HUES64 (cell line): ENCODE measurements around the gene NDUFS6.
A peak's percentile ranks its signal among the peaks of the same experiment; 100 is the strongest.

Experiments
- H3K27ac ChIP-seq: 2 replicates; pipeline ENCODE4 v1.7.0; 2013; ENCODE audit warnings: low read depth, low read length, inconsistent platforms
- H3K27me3 ChIP-seq: 2 replicates; pipeline ENCODE4 v1.6.1; 2013; ENCODE audit warnings: mild to moderate bottlenecking, low read length; ENCODE audit not compliant: insufficient read depth
- H3K36me3 ChIP-seq: 2 replicates; pipeline ENCODE4 v1.6.1; 2013; ENCODE audit warnings: mild to moderate bottlenecking, low read length; ENCODE audit not compliant: insufficient read depth
- H3K4me1 ChIP-seq: 2 replicates; pipeline ENCODE4 v1.6.1; 2013; ENCODE audit warnings: mild to moderate bottlenecking, low read length, moderate library complexity; ENCODE audit not compliant: insufficient read depth
- H3K4me3 ChIP-seq: 2 replicates; pipeline ENCODE4 v1.5.1; 2013; ENCODE audit warnings: mild to moderate bottlenecking, low read length, moderate library complexity
- H3K9ac ChIP-seq: 2 replicates; pipeline ENCODE4 v1.6.1; 2013; ENCODE audit warnings: mild to moderate bottlenecking, low read depth, low read length
- H3K9me3 ChIP-seq: 2 replicates; pipeline ENCODE4 v1.6.1; 2013; ENCODE audit warnings: low read depth, low read length; ENCODE audit not compliant: insufficient read depth
- WGBS: fragments of 150-250, 120-280 bp; methylation state at CpG from one replicate; pipeline ENCODE4 v1.1.7; 2013; ENCODE audit warnings: missing lambda C conversion rate; 5-methylcytosine and 5-hydroxymethylcytosine counted together

The NDUFS6 gene

DNA sequence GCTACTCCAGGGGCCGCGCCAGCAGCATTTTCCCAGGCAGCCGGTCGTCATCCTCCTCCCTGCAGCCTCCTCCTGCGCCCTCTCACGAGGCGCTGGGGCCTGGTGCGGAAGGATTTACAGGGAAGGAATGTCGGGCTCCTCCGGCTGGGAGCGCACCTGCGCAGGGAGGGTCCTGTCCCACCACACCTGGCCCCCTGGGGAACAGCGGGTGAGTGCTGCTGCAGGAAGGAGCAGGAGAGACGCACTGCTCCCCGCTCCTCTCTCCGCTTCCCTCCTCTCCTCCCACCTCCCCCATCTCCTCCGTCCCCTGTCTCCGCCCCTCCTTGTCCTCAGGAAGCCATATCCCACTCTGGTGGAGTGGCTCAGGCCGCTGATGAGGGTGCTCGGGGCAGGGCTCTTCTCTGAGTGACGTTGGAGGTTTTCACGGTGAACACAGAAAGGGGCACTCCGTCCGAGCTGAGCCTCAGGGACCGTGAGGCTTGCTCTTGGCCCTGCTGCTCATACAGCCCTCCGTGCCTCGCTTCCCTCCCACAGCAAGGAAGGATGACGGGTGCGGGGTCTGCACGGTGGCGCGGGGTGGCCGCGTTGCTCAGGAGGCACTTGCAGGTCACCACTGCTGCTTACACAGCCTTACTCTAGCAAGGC lies 50.2 kb downstream of the NDUFS6 start:
- peak overlapping the region; percentile 46 for H3K4me3 ChIP-seq
- peaks cover 58% of the 10 kb centered on the region for H3K27me3 ChIP-seq

DNA sequence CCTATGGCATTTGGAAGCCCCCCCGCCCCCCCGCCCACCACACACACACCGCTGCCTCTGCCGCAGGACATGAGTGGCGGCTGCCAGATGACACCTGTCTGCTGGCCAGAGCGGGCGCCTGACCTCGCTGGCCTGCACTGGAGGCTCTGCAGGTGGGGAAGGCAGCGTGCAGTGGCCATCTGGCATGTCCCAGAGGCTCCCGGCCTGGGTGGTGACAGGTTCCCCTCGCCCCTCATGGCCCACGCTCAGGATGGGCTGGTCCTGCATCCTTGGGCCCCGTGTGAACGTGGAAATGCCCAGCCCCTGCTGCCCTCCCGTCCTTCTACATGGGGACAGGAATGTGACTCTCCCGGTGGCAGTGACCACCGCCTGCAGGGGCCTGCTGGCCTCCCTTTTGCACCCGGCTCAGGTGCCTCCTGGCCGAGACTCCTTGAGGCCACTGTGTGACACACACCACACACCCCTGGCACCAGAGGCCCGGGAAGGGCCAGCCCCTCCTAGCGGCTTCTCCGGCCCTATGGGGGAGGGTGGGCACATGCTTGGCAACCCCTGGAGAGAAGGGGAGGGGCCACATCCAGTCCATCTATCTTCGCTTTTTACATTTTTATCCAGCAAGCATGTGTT lies 51.2 kb downstream of the NDUFS6 start:
- H3K4me3 ChIP-seq = no peak overlapping the region
- no peaks in the 10 kb centered on the region for H3K4me1 ChIP-seq
- H3K36me3 ChIP-seq = no peaks in the 10 kb centered on the region
- 86% methylated on average over 20 of the region's 23 CpGs for WGBS
- no peak overlapping the region for H3K9ac ChIP-seq
- no peaks in the 10 kb centered on the region for H3K9me3 ChIP-seq
- no peak overlapping the region for H3K27ac ChIP-seq
- H3K27me3 ChIP-seq = peaks cover 56% of the 10 kb centered on the region

More for the DNA sequence above, 50.2 kb downstream of the NDUFS6 start:
- WGBS = 9% methylated on average over 33 of the region's 34 CpGs
- Histone ChIP-seq H3K9ac (no peak overlapping the region), H3K9me3 (no peaks in the 10 kb centered on the region), H3K4me1 (no peaks in the 10 kb centered on the region), H3K36me3 (no peaks in the 10 kb centered on the region), H3K27ac (no peak overlapping the region)

DNA sequence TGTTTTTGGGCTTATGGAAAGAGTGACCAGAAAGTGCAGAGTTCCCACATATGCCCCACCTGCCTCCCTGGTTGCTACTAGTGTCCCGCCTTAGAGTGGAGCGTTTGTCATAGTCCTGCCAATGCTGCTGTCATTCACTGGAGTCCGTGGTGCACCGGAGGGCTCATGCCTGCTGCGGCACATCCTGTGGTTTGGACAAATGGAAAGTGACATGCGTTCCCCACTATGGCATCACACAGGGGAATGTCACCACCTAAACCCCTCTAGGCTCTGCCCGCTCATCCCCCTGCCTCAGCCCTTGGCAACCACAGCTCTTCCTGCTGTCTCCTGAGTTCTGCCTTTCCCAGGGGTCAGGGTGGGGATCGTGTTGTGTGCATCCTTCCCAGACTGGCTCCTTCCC lies 52.3 kb downstream of the NDUFS6 start:
- Histone ChIP-seq H3K27me3 (peaks cover 53% of the 10 kb centered on the region), H3K4me1 (no peaks in the 10 kb centered on the region), H3K27ac (no peak overlapping the region), H3K9me3 (no peaks in the 10 kb centered on the region), H3K9ac (no peak overlapping the region), H3K4me3 (no peak overlapping the region), H3K36me3 (no peaks in the 10 kb centered on the region)
- WGBS = 89% methylated on average over 8 of the region's 8 CpGs

DNA sequence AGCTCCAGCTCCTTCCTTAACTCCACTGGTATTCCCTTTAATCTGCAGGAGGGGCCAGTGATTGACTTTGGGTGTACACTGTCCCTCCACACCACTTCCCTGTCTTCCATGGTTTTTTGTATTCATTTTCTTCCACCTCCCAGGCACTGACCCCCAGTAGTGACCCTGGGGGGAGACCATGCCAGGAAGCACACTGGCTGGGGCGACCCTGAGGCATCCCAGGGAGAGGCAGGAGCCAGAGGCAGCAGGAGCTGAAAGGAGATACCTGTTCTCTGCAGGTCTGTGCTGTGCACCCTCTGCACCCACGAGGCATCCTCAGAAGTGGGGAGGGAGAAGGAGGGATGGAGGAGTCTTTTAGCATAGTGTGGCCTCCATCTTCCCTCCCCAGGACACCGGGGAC lies 53.9 kb downstream of the NDUFS6 start:
- Histone ChIP-seq H3K9ac (no peak overlapping the region), H3K27ac (no peak overlapping the region), H3K4me3 (no peak overlapping the region), H3K4me1 (no peaks in the 10 kb centered on the region), H3K36me3 (no peaks in the 10 kb centered on the region), H3K9me3 (no peaks in the 10 kb centered on the region), H3K27me3 (peaks cover 39% of the 10 kb centered on the region)
- 87% methylated on average over 3 of the region's 3 CpGs for WGBS

- no peak overlapping the region for H3K4me3 ChIP-seq
- H3K4me1 ChIP-seq = no peaks in the 10 kb centered on the region
- H3K9ac ChIP-seq = no peak overlapping the region
- no peaks in the 10 kb centered on the region for H3K9me3 ChIP-seq
- peaks cover 34% of the 10 kb centered on the region for H3K27me3 ChIP-seq
- H3K36me3 ChIP-seq = no peaks in the 10 kb centered on the region
- H3K27ac ChIP-seq = no peak overlapping the region
- WGBS = 94% methylated on average over 16 of the region's 17 CpGs
Measured at GRCh38 chr5:1855596-1855995, 54.4 kb downstream of the NDUFS6 start.

DNA sequence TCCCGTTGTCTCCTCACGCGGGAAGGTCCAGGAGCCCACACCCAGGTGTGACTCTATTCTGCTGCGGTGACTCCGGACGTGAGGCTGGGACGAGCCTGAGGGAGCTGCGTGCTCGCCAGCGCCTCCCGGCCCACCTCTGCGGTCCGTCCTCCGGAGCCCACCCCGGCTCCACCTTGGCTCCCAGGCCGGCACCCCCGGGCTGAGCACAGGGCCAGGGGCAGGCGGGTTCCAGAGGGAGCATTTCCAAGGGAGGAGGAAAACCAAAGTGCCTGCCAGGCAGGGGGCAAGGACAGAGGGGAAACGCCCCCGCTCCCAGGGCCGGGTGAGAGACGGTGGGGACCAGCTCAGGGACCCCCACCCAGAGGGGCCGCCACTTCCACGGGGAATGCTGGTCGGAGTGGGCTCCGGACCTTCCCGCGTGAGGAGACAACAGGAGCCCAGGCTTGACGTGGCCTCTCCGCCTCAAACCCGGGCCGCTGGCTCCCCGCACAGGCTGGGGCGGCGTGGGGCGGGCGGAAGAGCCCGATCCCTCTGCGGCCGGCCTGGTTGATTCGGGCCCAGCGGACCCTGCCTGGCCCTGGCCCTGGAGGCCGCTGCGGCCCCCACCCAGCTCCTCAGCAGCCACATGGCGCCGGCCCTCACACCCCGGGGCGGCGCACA lies 55.5 kb downstream of the NDUFS6 start:
- Histone ChIP-seq H3K9me3 (no peaks in the 10 kb centered on the region), H3K4me3 (no peak overlapping the region), H3K36me3 (no peaks in the 10 kb centered on the region), H3K27ac (no peak overlapping the region), H3K9ac (no peak overlapping the region), H3K27me3 (peaks cover 22% of the 10 kb centered on the region), H3K4me1 (no peaks in the 10 kb centered on the region)
- 93% methylated on average over 49 of the region's 49 CpGs for WGBS

GRCh38 chr5:1857256-1857600 lies 56.0 kb downstream of the NDUFS6 start:
- Histone ChIP-seq H3K4me1 (no peaks in the 10 kb centered on the region), H3K9ac (no peak overlapping the region), H3K27ac (no peak overlapping the region), H3K9me3 (no peaks in the 10 kb centered on the region), H3K4me3 (no peak overlapping the region), H3K27me3 (peaks cover 17% of the 10 kb centered on the region), H3K36me3 (no peaks in the 10 kb centered on the region)
- WGBS = 94% methylated on average over 32 of the region's 32 CpGs

- Histone ChIP-seq H3K4me3 (no peak overlapping the region), H3K9me3 (no peaks in the 10 kb centered on the region), H3K36me3 (no peaks in the 10 kb centered on the region), H3K4me1 (no peaks in the 10 kb centered on the region), H3K27me3 (peaks cover 7% of the 10 kb centered on the region), H3K27ac (no peak overlapping the region), H3K9ac (no peak overlapping the region)
- WGBS = 97% methylated on average over 16 of the region's 16 CpGs
Measured at GRCh38 chr5:1858436-1858835, 57.2 kb downstream of the NDUFS6 start.

GRCh38 chr5:1859099-1859498 lies 57.9 kb downstream of the NDUFS6 start:
- Histone ChIP-seq H3K4me1 (no peaks in the 10 kb centered on the region), H3K27me3 (peaks cover under 1% of the 10 kb centered on the region; the same call in 1 of the 2 replicates), H3K9ac (no peak overlapping the region), H3K9me3 (no peaks in the 10 kb centered on the region), H3K27ac (no peak overlapping the region), H3K36me3 (no peaks in the 10 kb centered on the region), H3K4me3 (no peak overlapping the region)
- WGBS = 92% methylated on average over 10 of the region's 10 CpGs

GRCh38 chr5:1860021-1860610 lies 58.9 kb downstream of the NDUFS6 start:
- Histone ChIP-seq H3K27ac (no peak overlapping the region), H3K9me3 (no peaks in the 10 kb centered on the region), H3K9ac (no peak overlapping the region), H3K27me3 (no peaks in the 10 kb centered on the region), H3K36me3 (no peaks in the 10 kb centered on the region), H3K4me3 (no peak overlapping the region), H3K4me1 (no peaks in the 10 kb centered on the region)
- WGBS = 85% methylated on average over 22 of the region's 22 CpGs

DNA sequence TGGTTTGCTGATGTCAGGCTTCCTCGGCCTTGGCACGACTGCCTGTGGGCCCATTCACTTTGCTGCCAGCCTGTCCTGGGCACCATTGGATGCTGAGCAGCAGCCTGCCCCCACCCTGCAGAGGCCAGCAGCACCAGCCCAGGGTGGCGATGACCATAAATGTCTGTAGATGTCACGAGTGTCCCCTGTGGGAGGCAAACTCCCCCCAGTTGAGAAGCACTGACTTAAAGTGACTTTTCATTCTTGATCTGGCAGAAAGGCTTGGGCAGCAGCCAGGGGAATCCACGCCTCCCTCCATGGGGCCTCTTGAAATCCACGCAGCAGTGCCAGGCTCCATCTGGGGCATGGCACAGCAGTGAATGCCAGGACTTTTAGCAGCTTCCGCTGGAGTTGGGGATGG lies 59.7 kb downstream of the NDUFS6 start:
- Histone ChIP-seq H3K9ac (no peak overlapping the region), H3K4me3 (no peak overlapping the region), H3K9me3 (no peaks in the 10 kb centered on the region), H3K27ac (no peak overlapping the region), H3K36me3 (no peaks in the 10 kb centered on the region), H3K27me3 (no peaks in the 10 kb centered on the region), H3K4me1 (no peaks in the 10 kb centered on the region)
- WGBS = 92% methylated on average over 7 of the region's 7 CpGs
